Inflammatory macrophage (primary cell): ENCODE data around the gene EDN2.

Source experiments
- DNase-seq, 2 donors: peaks; one replicate each; pipeline ENCODE4 v3.0.0-alpha.2; 2020 to 2022
- total RNA-seq, 18 experiments: gene quantifications; one replicate each; lab custom pipeline; 2026; ENCODE audit warnings: mixed read lengths in 6 of 18, inconsistent platforms in 2 of 18; lab: John Stamatoyannopoulos, UW

EDN2 gene
- total RNA-seq: 0 to 0.07 (median 0) reads per million in 18 experiments

DNA sequence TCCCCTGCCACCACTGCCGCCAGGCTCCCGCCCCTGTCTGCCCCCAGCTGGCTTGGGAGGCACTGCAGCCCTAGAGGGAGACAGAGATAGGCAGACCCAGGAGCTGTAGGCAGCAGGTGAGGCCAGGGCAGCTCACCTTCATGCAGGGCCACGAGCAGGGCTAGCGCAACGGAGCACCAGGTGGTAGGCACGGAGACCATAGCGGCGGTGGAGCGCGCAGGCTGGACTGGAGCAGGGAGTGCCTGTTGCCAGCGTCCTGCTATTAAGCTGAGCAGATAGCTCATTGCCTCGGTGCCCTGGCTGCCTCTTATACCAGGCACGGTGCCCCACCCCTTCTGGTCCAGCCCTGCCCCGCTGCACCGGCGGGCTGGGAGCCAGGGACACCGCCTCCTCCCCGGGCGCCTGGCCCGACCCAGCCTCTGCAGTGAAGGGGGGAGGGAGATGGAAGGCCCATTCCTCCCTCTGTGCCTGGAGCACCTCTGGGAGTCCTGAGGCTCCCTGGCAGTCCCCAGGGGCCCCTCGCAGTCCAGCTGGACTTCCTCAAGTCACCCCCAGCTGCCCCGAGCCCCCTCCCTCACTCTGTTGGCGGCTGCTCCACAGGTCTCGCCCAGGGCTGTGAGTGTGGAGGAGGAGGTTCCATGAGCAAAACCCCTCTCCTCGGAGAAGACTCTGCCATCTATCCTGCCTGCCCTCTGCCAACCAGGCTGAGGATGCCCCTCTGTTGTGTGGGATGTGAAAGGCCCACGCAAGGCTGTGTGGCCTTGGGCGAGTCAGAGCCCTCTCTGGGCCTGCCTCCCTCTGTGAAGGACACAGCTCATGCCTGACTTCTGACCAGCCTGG, at the start of gene EDN2:
Gene EDN2, minus strand, starts transcription at position 282 of the 840 bp plus-strand sequence. Its CDS starts 82 bp downstream, at position 200.
- no peak for DNase-seq

DNA sequence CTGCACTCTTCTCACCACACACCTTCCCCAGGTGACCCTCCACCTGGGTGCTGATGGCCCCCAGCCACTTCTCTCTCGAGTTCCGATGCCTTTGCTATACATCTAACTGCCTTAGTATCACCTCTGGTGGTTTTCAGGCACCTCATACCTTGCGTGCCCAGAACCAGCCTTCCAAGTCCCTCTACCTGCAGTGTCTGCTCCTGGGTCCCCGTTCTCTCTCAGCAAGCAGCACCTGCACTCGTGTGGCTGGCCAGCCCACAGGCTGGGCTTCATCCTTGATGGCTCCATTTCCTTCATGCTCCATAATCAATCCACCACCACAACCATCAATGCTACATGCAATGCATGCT, 49.2 kb upstream of the EDN2 start:
- no peak for DNase-seq

DNA sequence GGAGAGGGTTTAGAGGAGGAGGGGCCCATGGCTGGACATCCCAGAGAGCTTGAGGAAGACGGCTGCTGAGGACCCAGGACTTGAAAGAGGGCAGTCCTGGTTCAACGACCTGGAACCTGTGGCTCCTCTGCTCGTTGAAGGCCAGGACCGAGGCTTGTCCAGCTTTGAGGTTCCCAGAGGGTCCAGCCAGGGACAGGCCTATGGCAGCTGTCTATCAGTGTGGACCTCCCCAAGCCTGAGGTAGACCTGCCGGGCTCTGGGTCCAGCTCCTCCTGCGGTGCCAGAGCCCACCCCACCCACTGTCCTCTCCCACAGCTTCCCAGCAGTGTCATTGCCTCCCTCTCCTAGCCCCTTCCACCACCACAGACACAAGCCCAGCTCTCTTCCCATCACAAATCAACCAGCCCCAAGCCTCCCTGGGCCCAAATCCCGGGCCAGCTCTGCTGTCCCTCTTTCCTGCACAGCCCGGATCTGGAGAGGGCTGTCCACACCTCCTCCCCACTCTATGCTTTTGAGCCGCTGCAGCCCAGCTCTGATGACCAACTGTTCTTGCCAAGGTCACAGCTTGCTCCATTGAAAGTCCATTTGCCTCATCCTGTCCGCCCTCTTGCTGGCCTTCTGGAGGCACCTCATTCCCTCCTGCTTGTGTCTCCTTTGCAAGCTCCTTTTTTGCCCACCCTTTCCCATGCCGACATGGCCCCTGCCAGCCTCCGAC, 48.7 kb upstream of the EDN2 start:
- DNase-seq: no peak

DNA sequence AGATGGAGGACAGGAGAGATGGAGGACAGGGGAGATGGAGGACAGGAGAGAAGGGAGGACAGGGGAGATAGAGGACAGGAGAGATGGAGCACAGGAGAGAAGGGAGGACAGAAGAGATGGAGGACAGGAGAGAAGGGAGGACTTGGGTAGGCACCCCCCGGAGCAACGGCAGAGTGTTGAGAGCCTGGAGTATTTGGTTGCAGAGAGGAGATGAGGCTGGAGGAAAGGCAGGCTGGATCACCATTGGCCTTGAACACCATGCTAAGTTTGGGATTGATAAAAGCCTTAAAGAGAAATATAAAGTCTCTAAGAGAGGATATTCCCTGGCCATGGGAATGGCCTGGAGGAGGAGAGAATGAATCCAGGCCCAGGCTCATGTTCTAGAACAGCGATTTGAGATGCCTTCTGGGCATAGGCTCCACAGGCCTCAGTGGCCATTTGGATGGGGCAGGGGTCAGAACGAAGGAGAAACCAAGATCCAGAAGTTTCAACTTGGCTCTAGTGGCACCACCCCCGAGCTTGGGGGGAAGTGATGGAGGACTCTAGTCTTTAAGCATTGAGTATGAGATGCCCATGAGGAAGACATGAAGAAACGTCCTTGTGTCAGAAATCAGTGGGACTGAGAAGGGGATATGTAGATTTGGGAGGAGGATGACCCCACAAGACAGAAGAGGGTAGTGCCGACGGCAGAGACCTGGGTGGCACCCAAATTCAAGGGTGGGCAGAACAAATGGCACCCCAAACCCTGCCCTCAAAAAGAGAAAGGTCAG, 47.9 kb upstream of the EDN2 start:
- DNase-seq: no peak

DNA sequence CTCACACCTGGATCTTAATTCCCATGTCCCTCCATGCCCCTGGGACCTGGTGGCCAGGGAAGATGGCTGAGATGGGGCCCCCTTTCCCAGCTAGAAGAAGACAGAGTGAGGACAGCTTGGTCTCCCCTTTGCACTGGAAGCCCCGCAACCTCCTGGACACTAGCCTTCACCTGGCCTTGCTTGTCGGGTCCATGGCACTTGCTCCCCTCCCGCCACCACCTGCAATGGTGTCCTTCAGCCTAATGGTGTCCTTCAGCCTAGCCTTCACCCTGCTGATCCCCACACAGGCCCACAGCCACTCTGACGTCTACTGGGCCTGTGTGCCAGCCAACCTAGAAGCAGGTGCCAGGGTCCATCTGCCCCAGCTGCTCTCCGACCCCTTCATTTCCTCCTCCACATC, 45.9 kb upstream of the EDN2 start:
- no peak for DNase-seq

DNA sequence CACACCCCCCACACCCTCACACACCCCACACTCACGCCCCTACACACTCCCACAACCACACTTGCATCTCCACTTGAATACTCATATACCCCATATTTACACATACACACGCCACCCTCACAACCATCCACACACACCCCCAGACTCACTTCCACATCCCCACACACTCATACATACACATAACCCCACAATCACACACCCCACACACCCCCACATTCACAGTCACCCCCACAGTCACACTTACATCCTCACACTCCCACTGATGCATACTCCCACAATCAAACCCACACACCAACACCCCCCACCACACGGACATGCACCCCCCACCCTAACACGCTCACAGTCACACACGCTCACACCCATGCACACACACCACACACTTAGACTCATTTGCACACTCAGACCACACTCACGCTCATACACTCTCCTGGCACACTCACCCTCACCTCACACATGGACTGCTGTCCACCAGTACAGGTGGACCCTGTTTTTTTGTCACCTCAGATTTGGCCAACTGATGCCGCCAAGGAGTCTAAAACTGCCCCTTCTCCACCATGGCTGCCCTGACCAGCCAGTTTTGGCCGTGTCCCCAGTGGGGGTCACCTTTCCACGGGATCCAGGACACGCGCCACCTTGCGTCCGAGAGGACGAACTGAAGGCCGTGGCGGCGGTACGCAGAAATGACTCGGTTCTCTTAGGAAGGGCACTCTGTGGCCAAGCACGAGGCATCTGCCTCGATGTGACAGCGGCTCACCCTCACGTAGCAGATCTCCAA, 45.3 kb upstream of the EDN2 start:
- DNase-seq: no peak

DNA sequence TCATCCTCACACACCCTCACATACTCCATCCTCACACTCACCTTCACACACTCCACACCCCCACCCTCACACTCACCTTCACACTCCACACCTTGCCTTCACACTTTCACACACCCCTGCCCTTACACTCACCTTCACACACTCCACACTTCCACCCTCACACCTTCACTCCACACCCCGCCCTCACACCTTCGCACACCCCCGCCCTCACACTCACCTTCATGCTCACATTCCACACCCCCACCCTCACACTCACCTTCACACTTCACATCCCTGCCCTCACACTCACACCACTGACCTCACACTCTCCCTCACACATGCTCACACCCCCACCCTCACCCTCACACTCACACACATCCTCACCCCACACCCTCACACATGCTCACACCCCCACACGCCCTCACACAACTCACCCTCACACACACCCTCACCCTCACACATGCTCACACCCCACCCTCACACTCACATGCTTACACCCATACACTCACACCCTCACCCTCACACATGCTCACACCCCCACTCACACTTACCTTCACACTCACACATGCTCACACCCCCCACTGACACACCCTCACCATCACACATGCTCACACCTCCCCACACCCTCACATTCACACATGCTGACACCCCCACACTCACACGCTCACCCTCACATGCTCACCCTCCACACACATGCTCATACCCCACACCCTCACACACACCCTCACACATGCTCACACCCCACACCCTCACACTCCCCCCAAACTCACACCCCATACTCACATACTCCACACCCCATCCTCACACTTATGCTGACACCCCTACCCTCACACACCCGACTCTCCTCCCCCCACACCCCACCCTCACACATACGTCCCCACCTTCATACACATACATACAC, 44.5 kb upstream of the EDN2 start:
- DNase-seq: no peak

DNA sequence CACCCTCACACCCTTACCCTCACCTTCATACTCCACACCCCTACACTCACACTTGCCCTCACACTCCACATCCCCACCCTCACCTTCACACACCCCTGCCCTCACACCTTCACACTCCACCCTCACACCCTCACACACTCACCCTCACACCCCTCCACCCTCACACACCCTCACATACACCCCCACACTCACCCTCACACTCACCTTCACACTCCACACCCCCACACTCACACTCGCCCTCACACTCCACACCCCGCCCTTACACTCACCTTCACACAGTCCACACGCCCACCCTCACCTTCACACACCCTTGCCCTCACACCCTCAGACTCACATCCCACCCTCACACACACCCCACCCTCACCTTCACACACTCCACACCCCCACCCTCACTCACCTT, 43.6 kb upstream of the EDN2 start:
- no peak for DNase-seq

DNA sequence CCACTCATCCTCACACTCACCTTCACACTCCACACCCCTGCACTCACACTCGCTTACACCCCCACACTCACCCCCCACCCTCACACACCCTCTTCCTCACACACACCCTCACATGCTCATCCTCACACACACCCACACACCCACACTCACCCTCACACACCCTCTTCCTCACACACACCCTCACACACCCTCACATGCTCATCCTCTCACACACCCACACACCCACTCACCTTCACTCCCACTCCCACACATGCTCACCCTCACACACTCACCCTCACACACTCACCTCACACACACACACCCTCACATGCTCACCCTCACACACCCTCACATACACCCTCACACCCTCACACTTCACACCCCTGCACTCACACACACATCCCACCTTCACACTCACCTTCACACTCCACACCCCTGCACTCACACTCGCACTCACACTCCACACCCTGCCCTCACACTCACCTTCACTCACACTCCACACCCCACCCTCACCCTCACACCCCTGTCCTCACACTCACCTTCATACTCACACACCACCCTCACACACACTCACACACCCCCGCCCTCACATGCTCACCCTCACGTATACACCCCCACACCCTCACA, 42.6 kb upstream of the EDN2 start:
- DNase-seq: no peak

DNA sequence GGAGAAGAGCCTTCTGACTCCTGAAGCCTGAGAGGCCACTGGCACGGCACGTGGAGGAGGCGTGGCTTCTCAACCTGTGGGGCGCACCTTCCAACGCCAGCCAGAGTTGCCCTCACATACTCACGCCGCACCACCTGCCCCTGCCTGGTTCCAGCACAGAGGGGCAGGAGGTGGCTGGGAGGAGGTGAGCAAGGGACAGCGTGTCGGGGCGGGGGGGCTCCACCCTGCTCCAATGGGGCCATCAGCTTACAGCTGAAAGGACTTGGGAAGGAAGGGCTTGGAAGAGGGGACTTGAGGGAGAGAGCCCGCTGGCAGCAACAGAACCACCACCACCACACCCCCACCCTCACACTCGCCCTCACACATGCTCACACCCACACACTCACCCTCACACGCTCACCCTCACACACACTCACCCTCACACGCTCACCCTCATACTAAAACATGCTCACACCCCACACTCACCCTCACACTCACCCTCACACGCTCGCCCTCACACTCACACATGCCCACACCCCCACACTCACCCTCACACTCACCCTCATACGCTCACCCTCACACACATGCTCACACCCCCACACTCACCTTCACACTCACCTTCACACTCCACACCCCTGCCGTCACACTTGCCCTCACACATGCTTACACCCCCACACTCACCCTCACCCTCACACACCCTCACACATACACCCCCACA, 41.6 kb upstream of the EDN2 start:
- no peak for DNase-seq

DNA sequence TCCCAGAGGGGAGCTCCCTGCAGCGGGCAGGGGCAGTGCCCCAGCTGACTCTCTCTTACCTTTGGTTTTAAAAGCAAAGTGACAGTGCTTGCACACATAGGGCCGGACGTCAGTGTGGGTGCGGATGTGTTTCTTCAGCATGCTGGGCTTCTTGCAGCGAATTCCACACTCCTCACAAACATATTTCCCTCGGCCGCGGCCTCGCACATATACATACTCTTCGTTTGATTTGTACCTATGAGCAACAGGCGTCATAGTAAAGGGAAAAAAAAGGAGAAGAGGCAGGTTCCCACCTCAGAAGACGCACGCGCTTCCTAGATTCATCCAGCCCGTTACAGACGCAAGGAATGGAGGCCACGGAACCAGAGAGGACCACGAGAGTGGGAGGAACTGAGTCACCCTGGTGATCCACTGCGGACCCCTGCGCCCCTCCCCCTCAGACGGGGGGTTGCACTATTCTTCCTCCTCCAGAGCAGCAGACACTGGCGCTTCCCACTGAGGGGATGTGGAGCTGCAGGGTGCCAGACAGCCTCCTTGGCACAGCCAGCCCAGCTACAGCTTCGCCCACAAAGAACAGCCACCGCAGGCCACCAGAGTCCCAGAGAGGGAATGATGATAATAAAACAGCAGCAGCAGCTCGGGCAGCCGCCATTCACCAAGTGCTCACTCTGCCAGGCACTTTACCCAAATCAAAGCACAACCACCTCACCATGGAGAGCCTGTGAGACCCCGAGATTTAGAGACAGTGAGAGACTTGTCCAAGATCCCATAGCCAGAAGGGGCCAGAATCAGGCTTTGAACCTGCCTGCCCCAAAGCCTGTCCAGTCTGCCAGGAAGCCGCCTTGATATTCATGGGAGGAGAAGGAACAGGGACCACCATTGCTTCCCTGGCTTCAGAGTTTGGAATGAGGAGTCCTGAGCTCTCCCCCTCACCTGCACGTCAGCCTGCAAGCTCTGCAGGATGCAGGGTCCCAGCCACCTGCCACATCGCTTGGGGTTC, 40.5 kb upstream of the EDN2 start:
- no peak for DNase-seq

DNA sequence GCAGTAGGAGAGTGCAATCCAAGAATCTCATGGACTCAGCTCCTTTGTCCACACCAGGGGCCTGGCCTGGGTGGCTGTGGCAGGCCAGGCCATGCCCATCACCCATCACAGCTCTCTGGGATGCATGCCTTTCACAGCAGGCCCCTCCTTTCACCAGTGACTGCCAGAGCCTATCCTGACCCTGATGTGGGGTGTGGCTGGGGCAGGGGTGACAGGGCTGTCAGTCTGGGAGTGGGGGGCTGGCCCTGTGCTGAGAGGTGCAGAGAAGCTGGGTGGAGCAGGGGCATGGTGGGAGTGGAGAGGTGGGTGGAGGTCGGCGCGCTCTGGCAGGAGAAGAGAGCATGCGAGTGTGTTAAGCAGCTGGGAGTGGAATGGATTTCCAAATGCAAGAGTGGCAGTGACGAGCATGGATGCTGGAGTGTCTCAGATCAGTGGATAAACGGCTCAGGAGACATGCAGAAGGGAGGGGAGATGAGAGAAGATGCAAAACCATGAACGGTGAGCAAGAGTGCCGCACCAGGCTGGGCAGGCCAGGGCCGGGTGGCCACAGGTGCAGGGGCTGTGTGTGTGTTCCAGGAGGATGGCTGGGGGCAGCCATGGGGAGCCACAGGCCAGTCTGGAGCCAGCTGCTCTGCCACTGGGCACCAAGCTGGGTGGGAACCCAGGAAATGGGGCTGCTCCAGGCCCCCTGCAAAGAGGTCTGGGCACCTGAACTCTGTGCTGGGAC, 39.6 kb upstream of the EDN2 start:
- no peak for DNase-seq

DNA sequence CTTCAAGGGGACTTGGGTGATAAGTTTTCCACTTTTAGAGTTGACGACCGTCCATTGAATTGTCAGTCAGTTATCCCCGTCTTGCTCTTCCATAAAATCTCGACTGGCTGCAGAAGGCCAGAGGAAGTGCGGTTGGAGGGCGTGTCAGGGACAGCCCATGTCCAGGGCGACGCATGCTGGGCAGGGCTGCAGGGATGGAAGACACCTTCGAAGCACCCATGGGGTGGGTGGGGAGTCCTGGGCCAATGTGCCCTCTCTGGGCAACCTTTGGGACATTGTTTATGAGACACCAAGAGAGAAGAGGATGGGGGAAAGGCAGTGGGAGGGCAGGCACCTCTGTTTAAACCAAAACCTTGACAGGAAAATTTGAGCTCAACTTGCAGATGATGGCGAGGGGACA, 38.6 kb upstream of the EDN2 start:
- no peak for DNase-seq

DNA sequence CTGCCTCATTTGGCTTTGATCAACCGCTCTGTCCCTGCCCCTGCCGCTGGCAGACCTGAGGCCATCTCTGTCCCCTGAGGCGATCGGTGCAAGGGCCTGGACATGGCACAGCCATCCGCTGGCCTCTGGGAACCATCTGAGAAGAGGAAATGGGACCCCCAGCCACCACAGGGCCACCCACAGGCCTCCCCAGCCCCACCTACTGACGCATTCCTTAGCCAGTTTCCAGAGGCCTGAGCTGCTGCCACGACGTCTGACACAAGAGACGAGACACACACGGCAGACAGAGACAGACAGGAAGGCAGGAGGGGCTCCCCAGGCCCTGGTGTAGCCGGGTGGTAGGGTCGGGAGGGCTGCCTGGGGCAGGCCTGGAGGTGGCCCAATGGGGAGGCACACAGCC, 37.3 kb upstream of the EDN2 start:
- DNase-seq: no peak

DNA sequence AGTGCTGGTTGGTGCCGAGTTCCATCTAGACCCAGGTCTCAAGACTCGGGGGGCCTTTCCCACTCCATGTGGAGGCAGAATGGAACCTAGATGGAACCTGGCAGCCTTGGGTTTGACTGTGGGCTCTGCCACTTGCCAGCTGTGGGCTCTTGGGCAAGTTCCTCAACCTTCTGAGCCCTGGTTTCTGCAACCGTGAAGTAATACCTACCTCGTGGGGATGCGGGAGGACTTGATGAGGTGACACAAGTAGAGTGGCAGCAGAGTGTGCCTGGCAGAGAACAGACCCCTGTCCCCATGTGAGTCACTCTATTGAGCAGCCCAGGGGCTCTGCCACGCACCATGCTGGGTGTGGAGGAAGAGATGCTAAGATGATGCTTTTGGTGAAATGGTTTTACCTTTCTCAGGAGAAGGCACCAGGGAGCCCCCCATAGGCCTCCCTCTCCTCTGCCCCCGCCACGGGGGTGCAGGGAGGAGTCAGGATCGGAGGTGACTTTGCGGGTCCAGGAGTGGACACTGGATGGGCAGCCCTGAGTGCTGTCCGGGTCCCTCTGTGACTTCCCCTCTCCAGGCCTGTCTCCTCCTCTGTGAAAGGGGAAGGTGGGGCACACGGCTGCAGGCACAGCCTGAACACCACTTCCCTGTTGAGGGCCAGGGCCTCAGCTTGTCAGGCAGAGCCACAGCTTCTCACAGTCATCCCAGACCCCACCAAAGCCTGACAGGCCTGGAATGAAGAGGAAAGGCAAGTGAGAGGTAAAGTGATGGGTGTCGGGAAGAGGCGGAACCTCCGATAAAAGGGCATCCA, 36.7 kb upstream of the EDN2 start:
- DNase-seq: peak; percentile 37 to 67

DNA sequence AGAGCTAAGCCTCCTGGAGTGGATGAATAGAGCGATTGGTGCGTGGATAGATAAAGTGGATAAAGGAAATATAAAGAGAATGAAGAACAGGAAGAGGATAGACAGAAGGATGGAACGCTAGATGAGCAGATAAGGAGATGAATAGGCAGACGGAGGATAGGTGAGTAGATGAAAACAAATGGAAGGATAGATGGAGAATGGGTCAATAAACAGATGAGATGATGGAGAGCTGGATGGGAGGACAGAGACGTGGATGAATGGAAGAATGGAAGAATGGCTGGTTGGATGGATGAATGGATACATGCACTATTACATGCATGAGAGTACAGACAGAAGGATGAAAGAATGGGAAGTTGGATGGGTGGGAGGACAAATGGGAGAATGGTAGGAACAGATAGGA, 35.2 kb upstream of the EDN2 start:
- DNase-seq: no peak

DNA sequence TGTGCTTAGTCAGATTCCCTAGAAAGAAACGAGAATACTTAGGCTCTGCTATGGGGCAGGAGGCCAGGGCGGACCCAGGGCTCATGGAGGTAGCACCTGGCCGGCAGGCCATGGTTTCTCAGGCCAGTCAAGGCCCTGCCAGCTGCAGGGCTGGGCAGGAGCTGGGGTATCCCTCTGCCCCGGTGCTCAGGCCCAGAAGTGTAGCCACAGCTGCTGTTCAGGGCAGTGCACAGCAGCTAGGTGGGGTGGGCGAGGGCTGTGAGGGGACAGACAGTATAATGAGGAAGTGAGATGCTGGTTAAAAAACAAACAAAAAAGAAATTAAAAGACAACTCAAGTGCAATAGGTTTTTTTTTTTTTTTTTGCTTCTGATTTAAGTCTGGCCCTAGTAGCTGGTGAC, 34.0 kb upstream of the EDN2 start:
- no peak for DNase-seq

DNA sequence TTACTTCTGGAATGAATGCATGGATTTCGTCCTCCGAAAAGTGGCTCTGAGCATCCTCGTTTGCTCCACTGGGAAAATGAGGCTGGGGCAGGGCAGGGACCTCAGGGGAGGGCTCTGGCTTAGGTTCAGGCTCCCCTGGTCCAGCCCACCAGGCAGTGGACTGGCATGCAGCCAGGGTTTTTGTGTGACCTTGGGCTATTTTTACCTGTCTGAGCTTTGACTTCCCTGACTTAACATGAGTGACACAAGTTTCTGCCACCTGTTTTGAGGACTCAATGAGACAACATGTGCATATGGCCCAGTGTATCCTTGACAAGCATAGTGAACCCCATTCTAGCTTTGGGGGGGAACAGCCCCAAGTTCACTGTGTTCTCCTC, 32.6 kb upstream of the EDN2 start:
- DNase-seq: no peak
